Left lung (tissue), 10 donors: ENCODE data around the gene POU2AF2. TPM values are rescaled to one million over a fixed set of nuclear protein-coding genes. Genes with fewer than 3 reads are reported as not detected.
"Not testable (repeated sequence)": the region's sequence is repeated elsewhere in the genome, so short reads cannot be mapped to it uniquely, and the experiment has no call there.

ENCODE experiments used
- ATAC-seq: fragments of 200-7000 bp; cut with Tn5 transposase; one replicate; pipeline ENCODE4 v1.9.1; 2020; ENCODE audit warnings: moderate library complexity
- DNase-seq, 4 donors: peaks; one replicate each; pipeline ENCODE4 v3.0.0-alpha.2; 2013 to 2020
- H3K27ac ChIP-seq, 2 donors: fragments of 200-600 bp; sonication (generic) in 1 of 2; one replicate each; pipeline versions ENCODE4 v1.5.0 to v1.8.0; 2020 to 2021
- H3K27me3 ChIP-seq, 2 donors: fragments of 200-600 bp; sonication (generic) in 1 of 2; one replicate each; pipeline versions ENCODE4 v1.5.0 to v1.8.0; 2020 to 2021
- H3K36me3 ChIP-seq, 2 donors: fragments of 200-600 bp; sonication (generic) in 1 of 2; one replicate each; pipeline versions ENCODE4 v1.5.0 to v1.8.0; 2020 to 2021
- H3K4me1 ChIP-seq, 2 donors: fragments of 200-600 bp; one replicate each; pipeline ENCODE4 v1.8.0; 2021
- H3K4me3 ChIP-seq, 2 donors: fragments of 200-600 bp; sonication (generic) in 1 of 2; one replicate each; pipeline versions ENCODE4 v1.5.0 to v1.8.0; 2020 to 2021; ENCODE audit warnings: mild to moderate bottlenecking in 1 of 2
- H3K9me3 ChIP-seq, 2 donors: fragments of 200-600 bp; sonication (generic) in 1 of 2; one replicate each; pipeline versions ENCODE4 v1.5.0 to v1.8.0; 2020 to 2021
- intact Hi-C, 2 donors: fragments of 100-400 bp; cut with DNase I; formaldehyde crosslinking; loops; one replicate each; pipeline versions ENCODE4 v1.11.2 to v1.14.2; 2022
- polyA plus RNA-seq, 6 donors: library from polyadenylated mRNA; unstranded; fragments of 120-200 nt; gene quantifications; one replicate each; pipeline ENCODE4 v1.2.1, GENCODE V29; 2013; ENCODE audit not compliant: insufficient read length in 6 of 6
- total RNA-seq, 2 donors: library from RNA; stranded (reverse); fragmentation: NEBNext Ultra II Directional; extraction: Animal tissue kit (Norgen Biotek cat#: 25700); gene quantifications; one replicate each; pipeline ENCODE4 v1.2.1, GENCODE V29; 2021
- TF ChIP-seq, protein P1 (sequence below), 2 donors: fragments of 200-600 bp; sonication (generic) in 1 of 2; IDR thresholded peaks; one replicate each; pipeline versions ENCODE4 v1.5.0 to v1.8.0; 2021; ENCODE audit warnings: antibody characterized with exemption in 2 of 2
- donor health status: DM: no; HTN: yes; CAD: no.
- donor health status: DM: no; HTN: no; CAD: no.

The POU2AF2 gene
- total and polyA plus RNA-seq, 8 donors, result 0.13 to 0.35 (median 0.21) TPM; not detected in 2

DNA sequence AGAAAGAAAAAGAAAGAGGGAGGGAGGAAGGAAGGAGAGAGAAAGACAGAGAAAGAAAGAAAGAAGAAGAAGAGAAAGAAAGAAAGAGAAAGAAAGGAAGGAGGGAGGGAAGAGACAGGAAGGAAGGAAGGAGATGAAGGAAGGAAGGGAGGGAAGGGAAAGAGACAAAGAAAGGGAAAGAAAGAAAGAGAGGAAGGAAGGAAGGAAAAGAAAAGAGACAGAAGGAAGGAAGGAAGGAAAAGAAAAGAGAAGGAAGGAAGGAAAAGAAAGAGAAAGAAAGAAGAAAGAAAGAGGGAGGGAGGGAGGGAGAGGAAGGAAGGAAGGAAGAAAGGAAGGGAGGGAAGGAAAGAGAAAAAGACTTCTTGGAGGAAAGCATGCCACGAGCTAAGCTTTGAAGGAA, 19.1 kb downstream of the POU2AF2 start:
- intact Hi-C loops, result no loop called here
- no peak for ATAC-seq
- Histone ChIP-seq H3K27me3 (no peaks in the 10 kb centered on the region), H3K36me3 (no peaks in the 10 kb centered on the region), H3K27ac (no peak overlapping the region), H3K4me1 (no peaks in the 10 kb centered on the region), H3K4me3 (no peak overlapping the region), H3K9me3 (no peaks in the 10 kb centered on the region)
- no peak for DNase-seq
- TF ChIP-seq, protein P1, sequence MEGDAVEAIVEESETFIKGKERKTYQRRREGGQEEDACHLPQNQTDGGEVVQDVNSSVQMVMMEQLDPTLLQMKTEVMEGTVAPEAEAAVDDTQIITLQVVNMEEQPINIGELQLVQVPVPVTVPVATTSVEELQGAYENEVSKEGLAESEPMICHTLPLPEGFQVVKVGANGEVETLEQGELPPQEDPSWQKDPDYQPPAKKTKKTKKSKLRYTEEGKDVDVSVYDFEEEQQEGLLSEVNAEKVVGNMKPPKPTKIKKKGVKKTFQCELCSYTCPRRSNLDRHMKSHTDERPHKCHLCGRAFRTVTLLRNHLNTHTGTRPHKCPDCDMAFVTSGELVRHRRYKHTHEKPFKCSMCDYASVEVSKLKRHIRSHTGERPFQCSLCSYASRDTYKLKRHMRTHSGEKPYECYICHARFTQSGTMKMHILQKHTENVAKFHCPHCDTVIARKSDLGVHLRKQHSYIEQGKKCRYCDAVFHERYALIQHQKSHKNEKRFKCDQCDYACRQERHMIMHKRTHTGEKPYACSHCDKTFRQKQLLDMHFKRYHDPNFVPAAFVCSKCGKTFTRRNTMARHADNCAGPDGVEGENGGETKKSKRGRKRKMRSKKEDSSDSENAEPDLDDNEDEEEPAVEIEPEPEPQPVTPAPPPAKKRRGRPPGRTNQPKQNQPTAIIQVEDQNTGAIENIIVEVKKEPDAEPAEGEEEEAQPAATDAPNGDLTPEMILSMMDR (IDR thresholded peaks at IDR 0.05), result no peak

DNA sequence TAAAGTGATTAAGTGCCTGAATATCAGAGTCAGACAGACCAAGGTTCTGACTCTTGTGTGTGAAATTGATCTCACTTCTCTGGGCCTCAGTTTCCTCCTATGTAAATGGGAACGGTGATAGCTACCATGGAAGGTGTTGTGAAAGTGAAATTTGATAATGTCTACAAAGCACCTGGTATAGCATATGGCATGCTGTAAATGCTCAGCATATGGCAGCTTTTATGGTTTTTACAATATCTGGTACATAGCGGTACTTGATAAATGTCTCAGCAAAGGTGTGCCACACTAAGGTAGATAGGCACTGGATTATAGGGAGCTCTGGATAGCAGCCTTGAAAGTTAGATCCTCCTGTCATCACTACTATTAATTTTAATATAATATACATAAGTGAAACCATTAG, 19.9 kb downstream of the POU2AF2 start:
- ATAC-seq, result no peak
- Histone ChIP-seq H3K4me3 (no peak overlapping the region), H3K27me3 (no peaks in the 10 kb centered on the region), H3K9me3 (no peaks in the 10 kb centered on the region), H3K4me1 (no peaks in the 10 kb centered on the region), H3K36me3 (no peaks in the 10 kb centered on the region), H3K27ac (no peak overlapping the region)
- no peak for DNase-seq
- intact Hi-C loops, result no loop called here
- TF ChIP-seq, protein P1 (IDR thresholded peaks at IDR 0.05), result no peak

DNA sequence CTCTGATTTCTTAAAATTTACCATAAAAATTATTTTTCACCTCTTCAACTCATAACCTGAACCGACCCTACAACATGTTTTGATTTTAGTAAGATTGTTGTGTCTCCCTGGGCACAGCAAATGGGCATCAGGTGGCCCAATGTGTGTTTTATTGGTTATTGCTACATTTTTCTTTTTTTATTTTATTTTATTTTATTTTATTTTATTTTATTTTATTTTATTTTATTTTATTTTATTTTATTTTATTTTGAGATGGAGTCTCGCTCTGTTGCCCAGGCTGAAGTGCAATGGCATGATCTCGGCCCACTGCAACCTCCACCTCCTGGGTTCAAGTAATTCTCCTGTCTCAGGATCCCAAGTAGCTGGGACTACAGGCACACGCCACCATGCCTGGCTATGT, 22.8 kb downstream of the POU2AF2 start:
- ATAC-seq, H3K27ac ChIP-seq, H3K9me3 ChIP-seq, H3K4me1 ChIP-seq, H3K27me3 ChIP-seq, DNase-seq, H3K4me3 ChIP-seq, intact Hi-C loops, H3K36me3 ChIP-seq: not testable (repeated sequence)

DNA sequence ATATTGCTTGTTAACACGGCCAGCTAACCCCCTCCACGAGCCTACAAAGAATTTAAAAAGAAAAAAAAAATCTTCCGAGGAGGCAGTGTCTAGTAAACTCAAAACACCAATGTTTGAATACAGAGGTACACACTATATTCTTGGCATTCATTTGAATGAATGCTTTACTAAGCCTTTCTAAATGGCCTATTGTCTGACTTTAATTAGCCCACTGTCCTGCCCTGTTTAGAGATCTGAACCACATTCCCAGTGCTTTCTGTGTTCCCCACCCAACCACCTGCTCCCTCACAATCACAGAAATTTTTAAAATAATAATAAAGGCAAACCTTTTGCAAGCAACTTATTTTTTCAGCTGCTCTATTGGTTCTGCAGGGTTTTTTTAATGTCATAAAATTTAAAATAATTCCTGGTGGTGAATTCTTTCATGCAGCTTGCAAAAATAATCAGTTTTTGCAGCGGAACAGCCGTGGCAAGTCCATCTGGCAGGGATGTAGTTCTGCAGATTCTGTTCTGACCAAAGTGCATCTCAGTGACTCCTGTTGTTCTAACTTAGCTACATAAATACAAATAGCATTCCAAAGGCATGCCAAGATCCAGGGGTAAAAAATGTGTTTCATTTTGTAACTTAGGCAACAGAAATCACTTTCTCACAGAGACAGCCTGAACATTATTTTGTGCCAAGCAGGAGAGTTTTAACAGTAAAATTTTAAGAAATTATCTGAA, 23.8 kb downstream of the POU2AF2 start:
- Histone ChIP-seq H3K9me3 (no peaks in the 10 kb centered on the region), H3K4me1 (no peaks in the 10 kb centered on the region), H3K27me3 (no peaks in the 10 kb centered on the region), H3K4me3 (no peak overlapping the region), H3K36me3 (no peaks in the 10 kb centered on the region), H3K27ac (no peak overlapping the region)
- ATAC-seq (no peak), DNase-seq (peak in 2 of 4 donors; percentile 25 to 48)
- TF ChIP-seq, protein P1 (IDR thresholded peaks at IDR 0.05), result no peak
- intact Hi-C loops, result no loop called here

DNA sequence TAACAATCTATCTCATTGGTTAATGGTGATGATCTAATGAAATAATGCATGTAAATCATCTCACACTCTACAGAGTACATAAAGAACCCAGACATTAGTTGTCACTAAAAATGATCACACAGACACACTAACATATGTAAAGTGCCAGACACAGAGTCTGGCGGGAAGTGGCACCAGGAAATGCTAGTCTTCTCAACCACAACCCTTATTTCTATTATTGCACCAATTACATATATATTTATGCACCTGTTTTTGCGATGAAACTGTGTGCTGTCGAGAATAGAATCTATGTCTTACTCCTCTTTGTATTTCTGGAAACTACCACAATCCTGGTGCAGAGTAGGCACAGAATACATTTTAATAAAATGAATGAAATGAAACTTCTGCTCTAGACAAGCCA, 26.9 kb downstream of the POU2AF2 start:
- Histone ChIP-seq H3K4me3 (no peak overlapping the region), H3K27ac (no peak overlapping the region), H3K4me1 (no peaks in the 10 kb centered on the region), H3K36me3 (no peaks in the 10 kb centered on the region), H3K27me3 (no peaks in the 10 kb centered on the region), H3K9me3 (no peaks in the 10 kb centered on the region)
- intact Hi-C loops, result no loop called here
- ATAC-seq (no peak), DNase-seq (no peak)
- TF ChIP-seq, protein P1 (IDR thresholded peaks at IDR 0.05), result no peak
